Fibroblast of skin of back (primary cell): Measurements from ENCODE around the gene DOCK6.

ENCODE experiments used
- DNase-seq: peaks from one replicate; pipeline ENCODE4 v3.0.0-alpha.2; 2013

The DOCK6 gene

GRCh38 chr19:11278670-11279069, 16.3 kb upstream of the DOCK6 start:
- no peak for DNase-seq

- DNase-seq, result no peak
These were observed 12.3 kb upstream of the DOCK6 start for GRCh38 chr19:11274533-11275086.

- DNase-seq, result no peak
These were observed 11.7 kb upstream of the DOCK6 start for GRCh38 chr19:11273989-11274388.

- no peak for DNase-seq
These were observed 11.0 kb upstream of the DOCK6 start for GRCh38 chr19:11273296-11273695.

- peak; percentile 38 for DNase-seq
These were observed 7.1 kb upstream of the DOCK6 start for GRCh38 chr19:11269408-11269807.

- peak; percentile 62 for DNase-seq
These were observed 6.5 kb upstream of the DOCK6 start for GRCh38 chr19:11268783-11269267.

GRCh38 chr19:11267316-11268085, 5.2 kb upstream of the DOCK6 start:
- no peak for DNase-seq

GRCh38 chr19:11265785-11266236, 3.5 kb upstream of the DOCK6 start:
- peak; percentile 34 for DNase-seq

GRCh38 chr19:11265177-11265784, 3.0 kb upstream of the DOCK6 start:
- DNase-seq, result no peak

GRCh38 chr19:11264452-11265176, 2.3 kb upstream of the DOCK6 start:
- DNase-seq, result no peak

- DNase-seq, result no peak
These were observed 1.4 kb upstream of the DOCK6 start for GRCh38 chr19:11263726-11264125.

- no peak for DNase-seq
These were observed 823 bp downstream of the DOCK6 start for GRCh38 chr19:11261431-11261970.

GRCh38 chr19:11260996-11261395, 1.3 kb downstream of the DOCK6 start:
- DNase-seq, result no peak

- DNase-seq, result no peak
These were observed 4.4 kb downstream of the DOCK6 start for GRCh38 chr19:11257846-11258380.

- DNase-seq, result no peak
These were observed 6.1 kb downstream of the DOCK6 start for GRCh38 chr19:11256189-11256588.

- no peak for DNase-seq
These were observed 7.7 kb downstream of the DOCK6 start for GRCh38 chr19:11254666-11255065.

GRCh38 chr19:11252665-11253355, 9.5 kb downstream of the DOCK6 start:
- DNase-seq, result no peak

GRCh38 chr19:11251650-11252314, 10.5 kb downstream of the DOCK6 start:
- DNase-seq, result no peak

- no peak for DNase-seq
These were observed 11.1 kb downstream of the DOCK6 start for GRCh38 chr19:11251217-11251616.

GRCh38 chr19:11248852-11249251, 13.5 kb downstream of the DOCK6 start:
- no peak for DNase-seq

- no peak for DNase-seq
These were observed 14.4 kb downstream of the DOCK6 start for GRCh38 chr19:11247934-11248333.
